Adrenal gland (tissue), 5 donors: ENCODE results near the gene SLC17A3.

Experiments
- POLR2A ChIP-seq, 2 donors: fragments of 450-650 bp; IDR thresholded peaks; one replicate each; pipeline ENCODE4 v1.6.1; 2017; ENCODE audit warnings: antibody characterized with exemption in 2 of 2, mild to moderate bottlenecking in 2 of 2, moderate library complexity in 1 of 2
- TF ChIP-seq, protein P1 (sequence below), 6 experiments: fragments of 450-650 bp in 4 of 6; fragments of 200-600 bp in 2 of 6; sonication (generic) in 1 of 6; IDR thresholded peaks; 1 replicate in 5 of 6; 2 replicates in 1 of 6; pipeline versions ENCODE4 v1.5.1 to v1.8.0; 2016 to 2021; ENCODE audit warnings: antibody characterized with exemption in 6 of 6, mild to moderate bottlenecking in 2 of 6, moderate library complexity in 1 of 6
- donor health status: DM: no; HTN: no; CAD: no.

- TF ChIP-seq, protein P1, sequence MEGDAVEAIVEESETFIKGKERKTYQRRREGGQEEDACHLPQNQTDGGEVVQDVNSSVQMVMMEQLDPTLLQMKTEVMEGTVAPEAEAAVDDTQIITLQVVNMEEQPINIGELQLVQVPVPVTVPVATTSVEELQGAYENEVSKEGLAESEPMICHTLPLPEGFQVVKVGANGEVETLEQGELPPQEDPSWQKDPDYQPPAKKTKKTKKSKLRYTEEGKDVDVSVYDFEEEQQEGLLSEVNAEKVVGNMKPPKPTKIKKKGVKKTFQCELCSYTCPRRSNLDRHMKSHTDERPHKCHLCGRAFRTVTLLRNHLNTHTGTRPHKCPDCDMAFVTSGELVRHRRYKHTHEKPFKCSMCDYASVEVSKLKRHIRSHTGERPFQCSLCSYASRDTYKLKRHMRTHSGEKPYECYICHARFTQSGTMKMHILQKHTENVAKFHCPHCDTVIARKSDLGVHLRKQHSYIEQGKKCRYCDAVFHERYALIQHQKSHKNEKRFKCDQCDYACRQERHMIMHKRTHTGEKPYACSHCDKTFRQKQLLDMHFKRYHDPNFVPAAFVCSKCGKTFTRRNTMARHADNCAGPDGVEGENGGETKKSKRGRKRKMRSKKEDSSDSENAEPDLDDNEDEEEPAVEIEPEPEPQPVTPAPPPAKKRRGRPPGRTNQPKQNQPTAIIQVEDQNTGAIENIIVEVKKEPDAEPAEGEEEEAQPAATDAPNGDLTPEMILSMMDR (IDR thresholded peaks at IDR 0.05) = no peak
- TF ChIP-seq POLR2A (IDR thresholded peaks at IDR 0.05) = no peak
These were observed at the start of gene SLC17A3 for GRCh38 chr6:25874118-25874517.
